Aorta (tissue), 5 donors: ENCODE data around the gene PTGFRN. TPM values are rescaled to one million over a fixed set of nuclear protein-coding genes. Genes with fewer than 3 reads are reported as not detected.

Experiments
- ATAC-seq: fragments of 200-7000 bp; cut with Tn5 transposase; one replicate; pipeline ENCODE4 v1.9.1; 2022; ENCODE audit warnings: moderate library complexity; ENCODE audit not compliant: low FRiP score
- DNase-seq, 2 donors: peaks; one replicate each; pipeline ENCODE4 v3.0.0-alpha.2; 2020
- H3K27ac ChIP-seq, 2 donors: one replicate each; pipeline ENCODE4 v1.5.1; 2013; ENCODE audit warnings: low read length in 2 of 2, mild to moderate bottlenecking in 2 of 2, moderate library complexity in 2 of 2, control low read depth in 1 of 2, inconsistent platforms in 1 of 2, low read depth in 1 of 2
- H3K27me3 ChIP-seq, 2 donors: one replicate each; pipeline ENCODE4 v1.6.1; 2013; ENCODE audit warnings: control low read depth in 1 of 2, low read length in 1 of 2, mild to moderate bottlenecking in 1 of 2, moderate library complexity in 1 of 2; ENCODE audit not compliant: insufficient read depth in 2 of 2, control insufficient read depth in 1 of 2
- H3K36me3 ChIP-seq, 2 donors: one replicate each; pipeline ENCODE4 v1.6.1; 2013; ENCODE audit warnings: control low read depth in 1 of 2, low read length in 1 of 2, mild to moderate bottlenecking in 1 of 2; ENCODE audit not compliant: insufficient read depth in 2 of 2, control insufficient read depth in 1 of 2
- H3K4me1 ChIP-seq, 2 donors: one replicate each; pipeline ENCODE4 v1.6.1; 2013; ENCODE audit warnings: low read length in 2 of 2, control low read depth in 1 of 2, mild to moderate bottlenecking in 1 of 2, moderate library complexity in 1 of 2; ENCODE audit not compliant: insufficient read depth in 2 of 2, control insufficient read depth in 1 of 2
- H3K4me3 ChIP-seq, 2 donors: one replicate each; pipeline ENCODE4 v1.5.1; 2013; ENCODE audit warnings: low read length in 2 of 2, control low read depth in 1 of 2, mild to moderate bottlenecking in 1 of 2
- H3K9me3 ChIP-seq: one replicate; pipeline ENCODE4 v1.6.1; 2013; ENCODE audit warnings: mild to moderate bottlenecking, low read length; ENCODE audit not compliant: control insufficient read depth
- WGBS, 2 donors: extraction: QIAGEN DNeasy Blood & Tissue Kit; methylation state at CpG; one replicate each; pipeline ENCODE4 v1.1.7; 2013; 5-methylcytosine and 5-hydroxymethylcytosine counted together
- intact Hi-C, 2 donors: fragments of 100-400 bp; cut with DNase I; formaldehyde crosslinking; loops; one replicate each; pipeline versions ENCODE4 v1.14.2 to v1.15.0; 2022
- polyA plus RNA-seq, 2 donors: library from polyadenylated mRNA; stranded (reverse); fragments of 200-250 nt; gene quantifications; one replicate each; pipeline ENCODE4 v1.2.3, GENCODE V29; 2013
- total RNA-seq, 2 donors: library from RNA; stranded (reverse); fragmentation: NEBNext Ultra II Directional; extraction: Animal tissue kit (Norgen Biotek cat#: 25700); gene quantifications; one replicate each; pipeline ENCODE4 v1.2.1, GENCODE V29; 2021
- donor health status: healthy with polysubstance abuse.
- donor health status: Bipolar disorder and iron deficiency.
- donor health status: DM: no; HTN: no; CAD: no.
- donor health status: DM: no; HTN: no; CAD: no.
- donor health status: DM: yes; HTN: yes; CAD: no.

Gene PTGFRN
- total and polyA plus RNA-seq, 4 donors: 3.8 to 75.0 (median 22.5) TPM

DNA sequence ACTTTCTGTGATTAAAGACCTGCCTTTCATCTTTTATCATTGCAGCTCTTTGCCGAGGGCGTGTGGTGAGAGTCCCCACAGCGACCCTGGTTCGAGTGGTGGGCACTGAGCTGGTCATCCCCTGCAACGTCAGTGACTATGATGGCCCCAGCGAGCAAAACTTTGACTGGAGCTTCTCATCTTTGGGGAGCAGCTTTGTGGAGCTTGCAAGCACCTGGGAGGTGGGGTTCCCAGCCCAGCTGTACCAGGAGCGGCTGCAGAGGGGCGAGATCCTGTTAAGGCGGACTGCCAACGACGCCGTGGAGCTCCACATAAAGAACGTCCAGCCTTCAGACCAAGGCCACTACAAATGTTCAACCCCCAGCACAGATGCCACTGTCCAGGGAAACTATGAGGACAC lies 32.0 kb downstream of the PTGFRN start:
- H3K27me3 ChIP-seq: no peaks in the 10 kb centered on the region
- H3K9me3 ChIP-seq: no peaks in the 10 kb centered on the region
- H3K27ac ChIP-seq: no peak overlapping the region
- H3K4me3 ChIP-seq: no peak overlapping the region
- H3K4me1 ChIP-seq: peaks cover 0 to 4% of the 10 kb centered on the region in 2 donors
- H3K36me3 ChIP-seq: no peaks in the 10 kb centered on the region
- intact Hi-C loops: no loop called here
- ATAC-seq (no peak), DNase-seq (no peak)
- WGBS, 2 donors: 80 to 88% methylated on average over 13 of the region's 13 CpGs

DNA sequence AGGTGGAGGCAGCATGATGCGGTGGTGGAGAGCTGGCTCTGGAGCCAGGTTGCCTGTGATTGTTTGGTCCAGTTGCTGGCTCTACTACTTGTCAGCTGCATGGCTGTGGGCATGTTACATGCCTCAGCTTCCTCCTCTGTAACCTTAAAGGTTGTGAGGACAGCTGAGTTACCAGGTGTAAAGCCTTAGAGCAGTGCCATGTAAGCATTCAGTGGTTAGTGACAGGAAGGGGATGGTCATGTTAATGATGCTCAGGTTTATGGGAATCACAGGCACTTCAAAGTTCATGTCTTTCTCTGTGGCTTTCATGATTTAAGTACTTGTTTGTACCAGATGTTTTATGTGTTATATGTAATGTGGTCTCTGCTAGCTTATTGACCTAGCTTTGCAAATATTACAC lies 32.6 kb downstream of the PTGFRN start:
- H3K36me3 ChIP-seq: no peaks in the 10 kb centered on the region
- H3K4me3 ChIP-seq: no peak overlapping the region
- ATAC-seq (no peak), DNase-seq (no peak)
- H3K27ac ChIP-seq: no peak overlapping the region
- intact Hi-C loops: no loop called here
- H3K4me1 ChIP-seq: peaks cover 0 to 4% of the 10 kb centered on the region in 2 donors
- H3K27me3 ChIP-seq: no peaks in the 10 kb centered on the region
- H3K9me3 ChIP-seq: no peaks in the 10 kb centered on the region
- 89 to 100% methylated on average over 1 of the region's 1 CpG for WGBS, 2 donors

DNA sequence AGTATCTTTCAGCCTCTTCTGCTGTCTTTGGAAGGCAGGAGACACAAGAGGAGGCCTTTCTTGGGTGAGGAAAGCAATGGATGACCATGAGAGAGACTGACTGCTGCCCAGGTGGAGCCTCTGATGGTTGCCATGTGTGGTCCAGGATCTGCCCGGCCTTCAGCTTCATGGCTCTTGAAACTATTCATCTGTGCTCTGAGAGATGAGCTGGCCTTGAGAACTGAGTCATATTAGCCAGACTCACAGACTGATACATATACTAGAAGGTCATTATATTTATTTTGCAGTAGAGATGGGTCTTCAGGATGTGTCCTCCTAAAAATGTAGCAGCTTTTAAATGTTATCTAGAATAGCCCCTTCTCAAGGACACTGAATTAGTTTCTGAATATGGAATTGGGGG lies 33.7 kb downstream of the PTGFRN start:
- no peak overlapping the region for H3K4me3 ChIP-seq
- H3K36me3 ChIP-seq: no peaks in the 10 kb centered on the region
- DNase-seq (no peak), ATAC-seq (no peak)
- no peak overlapping the region for H3K27ac ChIP-seq
- no peaks in the 10 kb centered on the region for H3K27me3 ChIP-seq
- intact Hi-C loops: no loop called here
- H3K9me3 ChIP-seq: no peaks in the 10 kb centered on the region
- peaks cover 0 to 4% of the 10 kb centered on the region in 2 donors for H3K4me1 ChIP-seq
- 87 to 100% methylated on average over 1 of the region's 1 CpG for WGBS, 2 donors

DNA sequence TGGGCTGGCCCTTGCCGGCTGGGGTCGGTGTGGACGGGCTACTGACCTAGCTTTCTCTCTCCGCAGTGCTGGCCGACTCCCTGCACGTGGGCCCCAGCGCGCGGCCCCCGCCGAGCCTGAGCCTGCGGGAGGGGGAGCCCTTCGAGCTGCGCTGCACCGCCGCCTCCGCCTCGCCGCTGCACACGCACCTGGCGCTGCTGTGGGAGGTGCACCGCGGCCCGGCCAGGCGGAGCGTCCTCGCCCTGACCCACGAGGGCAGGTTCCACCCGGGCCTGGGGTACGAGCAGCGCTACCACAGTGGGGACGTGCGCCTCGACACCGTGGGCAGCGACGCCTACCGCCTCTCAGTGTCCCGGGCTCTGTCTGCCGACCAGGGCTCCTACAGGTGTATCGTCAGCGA lies 34.9 kb downstream of the PTGFRN start:
- ATAC-seq: no peak
- H3K36me3 ChIP-seq: peaks cover 0 to 2% of the 10 kb centered on the region in 2 donors
- no peaks in the 10 kb centered on the region for H3K27me3 ChIP-seq
- no peak overlapping the region for H3K4me3 ChIP-seq
- intact Hi-C loops: no loop called here
- no peak for DNase-seq
- 94 to 95% methylated on average over 21 to 42 of the region's 42 CpGs for WGBS, 2 donors
- H3K27ac ChIP-seq: no peak overlapping the region
- peaks cover 0 to 4% of the 10 kb centered on the region in 2 donors for H3K4me1 ChIP-seq
- no peaks in the 10 kb centered on the region for H3K9me3 ChIP-seq

DNA sequence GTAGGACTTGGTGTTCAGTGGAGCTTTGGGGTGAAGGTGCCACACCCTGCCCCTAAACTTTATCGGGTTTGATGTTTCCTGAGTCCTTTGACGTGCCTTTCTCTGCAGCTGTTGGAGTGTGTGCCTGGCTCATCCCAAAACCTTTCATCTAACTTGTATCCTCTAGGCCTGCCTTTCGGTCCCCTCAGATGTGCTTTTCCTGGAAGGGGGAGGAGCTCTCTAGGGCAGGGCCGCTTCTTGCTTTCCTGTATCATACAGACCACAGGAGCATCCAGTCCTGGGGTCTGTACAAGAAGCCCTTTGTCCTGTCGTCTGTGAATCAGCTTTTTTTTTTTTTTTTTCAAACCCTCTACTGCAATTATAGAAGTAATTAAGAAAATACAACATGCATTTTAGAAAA lies 35.7 kb downstream of the PTGFRN start:
- no peak for DNase-seq
- Histone ChIP-seq H3K36me3 (peaks cover 0 to 2% of the 10 kb centered on the region in 2 donors), H3K4me3 (no peak overlapping the region), H3K27ac (no peak overlapping the region), H3K27me3 (no peaks in the 10 kb centered on the region), H3K4me1 (peaks cover 0 to 1% of the 10 kb centered on the region in 2 donors), H3K9me3 (no peaks in the 10 kb centered on the region)
- intact Hi-C loops: no loop called here
- no peak for ATAC-seq
- 88 to 91% methylated on average over 5 of the region's 5 CpGs for WGBS, 2 donors

DNA sequence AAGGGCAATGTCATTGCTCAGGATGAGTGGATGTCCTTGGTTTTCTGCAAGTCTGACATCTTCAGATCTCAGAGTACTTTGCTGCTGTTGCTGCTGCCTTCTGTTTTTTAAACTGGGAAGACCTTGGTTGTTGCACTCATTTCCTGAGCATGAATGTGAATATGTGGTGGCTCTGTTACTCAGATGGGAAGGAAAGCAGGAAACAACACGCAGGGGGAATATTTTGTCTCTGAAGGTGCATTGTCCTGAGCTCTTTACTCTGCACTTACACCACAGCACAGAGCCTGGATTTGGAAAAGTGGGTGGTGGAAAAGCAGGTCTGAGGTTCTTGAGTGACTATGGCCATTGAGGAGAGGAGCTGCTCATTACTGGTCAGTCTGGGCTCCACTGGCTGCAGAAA lies 36.3 kb downstream of the PTGFRN start:
- H3K36me3 ChIP-seq: peaks cover 0 to 2% of the 10 kb centered on the region in 2 donors
- H3K9me3 ChIP-seq: no peaks in the 10 kb centered on the region
- H3K27ac ChIP-seq: no peak overlapping the region
- intact Hi-C loops: no loop called here
- 89 to 100% methylated on average over 1 of the region's 1 CpG for WGBS, 2 donors
- no peaks in the 10 kb centered on the region for H3K27me3 ChIP-seq
- DNase-seq (no peak), ATAC-seq (no peak)
- H3K4me3 ChIP-seq: no peak overlapping the region
- H3K4me1 ChIP-seq: no peaks in the 10 kb centered on the region

DNA sequence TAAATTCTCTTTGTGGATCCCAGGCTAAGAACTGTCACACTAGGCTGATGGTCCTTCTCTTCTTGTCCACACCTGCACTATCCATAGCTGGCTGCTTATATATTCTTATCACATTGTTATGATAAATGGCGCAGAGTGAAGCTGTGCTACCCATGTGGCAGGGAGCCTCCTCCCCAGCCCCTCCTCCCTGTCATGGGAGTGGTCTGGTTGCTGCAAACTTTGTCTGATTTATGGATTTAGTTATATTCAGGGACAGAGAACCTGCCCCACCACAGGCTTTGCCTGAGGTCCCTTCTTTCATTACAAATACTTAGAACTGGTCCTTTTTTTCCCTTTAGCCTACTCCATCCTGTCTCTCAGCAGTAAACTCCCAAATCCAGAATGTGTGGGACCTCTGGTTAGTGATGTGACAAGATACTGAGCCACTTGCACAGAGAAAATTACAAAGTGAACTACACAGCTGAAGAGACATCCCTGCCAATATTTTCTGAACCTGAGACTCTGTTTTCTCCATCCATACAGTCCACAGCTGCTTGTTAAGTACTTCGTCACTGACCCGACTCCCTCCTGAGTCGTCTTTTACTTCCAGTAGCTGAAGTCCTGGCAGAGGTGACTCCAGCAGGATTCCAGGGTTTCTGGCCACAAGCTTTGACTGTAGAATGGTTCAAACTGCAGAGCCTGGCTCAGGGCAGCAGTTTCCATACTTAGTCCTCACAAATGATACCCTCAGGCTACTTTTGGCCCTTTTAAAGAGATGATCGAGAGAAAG lies 37.6 kb downstream of the PTGFRN start:
- Histone ChIP-seq H3K4me1 (no peaks in the 10 kb centered on the region), H3K27ac (no peak overlapping the region)
- no peak for DNase-seq

DNA sequence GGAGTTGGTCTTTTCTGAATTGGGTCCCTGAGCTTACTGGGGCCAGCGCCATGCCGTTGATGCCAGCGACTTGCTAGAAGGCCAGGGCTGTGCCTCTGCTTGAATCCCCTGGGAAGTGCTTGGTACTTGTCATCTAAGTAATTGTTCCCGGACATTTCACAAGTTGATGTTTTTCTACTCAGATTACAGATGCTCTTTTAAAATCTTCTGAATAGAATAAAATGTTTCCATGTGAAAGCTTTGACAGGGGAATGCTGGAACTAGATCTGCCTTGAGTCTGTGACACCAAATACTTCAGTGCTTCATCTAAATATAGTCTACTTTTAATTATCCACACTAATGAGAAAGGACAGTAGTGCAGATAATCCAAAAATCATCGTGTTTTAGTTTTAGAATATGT lies 38.3 kb downstream of the PTGFRN start:
- no peaks in the 10 kb centered on the region for H3K9me3 ChIP-seq
- ATAC-seq (no peak), DNase-seq (no peak)
- H3K4me1 ChIP-seq: no peaks in the 10 kb centered on the region
- no peaks in the 10 kb centered on the region for H3K27me3 ChIP-seq
- WGBS, 2 donors: 46 to 49% methylated on average over 5 of the region's 5 CpGs
- H3K4me3 ChIP-seq: no peak overlapping the region
- peaks cover 0 to 2% of the 10 kb centered on the region in 2 donors for H3K36me3 ChIP-seq
- H3K27ac ChIP-seq: no peak overlapping the region
- intact Hi-C loops: no loop called here

More for the DNA sequence above, 37.6 kb downstream of the PTGFRN start:
- no peak for ATAC-seq
- no peaks in the 10 kb centered on the region for H3K9me3 ChIP-seq
- WGBS, 2 donors: 34 to 46% methylated on average over 5 of the region's 5 CpGs
- H3K27me3 ChIP-seq: no peaks in the 10 kb centered on the region
- no peak overlapping the region for H3K4me3 ChIP-seq
- H3K36me3 ChIP-seq: peaks cover 0 to 2% of the 10 kb centered on the region in 2 donors
- intact Hi-C loops: no loop called here

DNA sequence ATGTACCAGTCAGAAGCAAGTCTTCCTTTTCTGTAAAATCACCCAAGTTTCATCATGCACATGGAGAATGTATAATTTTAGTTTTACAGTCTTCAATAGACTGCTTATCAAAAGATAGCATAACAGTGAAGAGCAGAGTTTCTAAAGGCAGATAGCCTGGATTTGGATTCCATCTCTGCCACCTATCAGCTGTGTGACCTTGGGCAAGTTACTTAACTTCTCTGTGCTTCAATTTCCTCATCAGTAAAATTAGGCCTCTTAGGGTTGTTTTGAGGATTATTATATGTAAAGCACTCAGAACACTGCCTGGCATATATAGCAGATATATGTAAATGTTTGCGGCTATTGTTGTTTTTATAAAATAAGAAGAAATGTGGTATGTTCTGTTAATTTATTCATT lies 38.9 kb downstream of the PTGFRN start:
- WGBS, 2 donors: 98% methylated on average over 1 of the region's 1 CpG
- no peak for ATAC-seq
- Histone ChIP-seq H3K9me3 (no peaks in the 10 kb centered on the region), H3K27me3 (no peaks in the 10 kb centered on the region), H3K4me1 (no peaks in the 10 kb centered on the region), H3K4me3 (no peak overlapping the region), H3K27ac (no peak overlapping the region), H3K36me3 (peaks cover 0 to 2% of the 10 kb centered on the region in 2 donors)
- intact Hi-C loops: no loop called here
- DNase-seq: no peak
